Mesenteric fat pad (tissue), 1 donor: ENCODE results near the gene FAM163B. TPM values are rescaled to one million over a fixed set of nuclear protein-coding genes. Genes with fewer than 3 reads are reported as not detected.

ENCODE experiments used
- DNase-seq: peaks from one replicate; pipeline ENCODE4 v3.0.0-alpha.2; 2020; ENCODE audit warnings: low spot score
- long read RNA-seq: library from polyadenylated mRNA; unstranded; transcript quantifications from one replicate; pipeline ENCODE4 v2.0.0, GENCODE V29; 2020
- total RNA-seq: library from RNA; stranded (reverse); fragmentation: NEBNext Ultra II Directional; extraction: Animal tissue kit (Norgen Biotek cat#: 25700); gene quantifications from one replicate; pipeline ENCODE4 v1.2.1, GENCODE V29; 2021
- donor health status: DM: yes; HTN: yes; CAD: no.

Gene FAM163B
- not detected for total RNA-seq
- long read RNA-seq, result 0 reads

- no peak for DNase-seq
These were observed at the start of gene FAM163B for GRCh38 chr9:133609311-133610098. FAM163B (minus strand) TSS chr9:133609389; CDS start chr9:133580223, 29,166 bp downstream.

GRCh38 chr9:133657120-133657661, 48.0 kb upstream of the FAM163B start:
- no peak for DNase-seq

- DNase-seq, result no peak
These were observed 47.3 kb upstream of the FAM163B start for GRCh38 chr9:133656211-133657119.

GRCh38 chr9:133655701-133656100, 46.5 kb upstream of the FAM163B start:
- no peak for DNase-seq

GRCh38 chr9:133654736-133655657, 45.8 kb upstream of the FAM163B start:
- DNase-seq, result no peak

- no peak for DNase-seq
These were observed 44.4 kb upstream of the FAM163B start for GRCh38 chr9:133653638-133654037.

GRCh38 chr9:133650026-133650425, 40.8 kb upstream of the FAM163B start:
- no peak for DNase-seq

GRCh38 chr9:133649194-133649593, 40.0 kb upstream of the FAM163B start:
- DNase-seq, result no peak

GRCh38 chr9:133647765-133648469, 38.7 kb upstream of the FAM163B start:
- DNase-seq, result no peak

- DNase-seq, result no peak
These were observed 38.0 kb upstream of the FAM163B start for GRCh38 chr9:133647148-133647547.

- DNase-seq, result no peak
These were observed 36.0 kb upstream of the FAM163B start for GRCh38 chr9:133645021-133645765.

- DNase-seq, result no peak
These were observed 35.0 kb upstream of the FAM163B start for GRCh38 chr9:133643978-133644760.

- DNase-seq, result no peak
These were observed 34.2 kb upstream of the FAM163B start for GRCh38 chr9:133643362-133643755.

GRCh38 chr9:133642708-133643361, 33.6 kb upstream of the FAM163B start:
- no peak for DNase-seq

GRCh38 chr9:133641861-133642595, 32.8 kb upstream of the FAM163B start:
- DNase-seq, result no peak

- DNase-seq, result no peak
These were observed 32.1 kb upstream of the FAM163B start for GRCh38 chr9:133641396-133641655.

- no peak for DNase-seq
These were observed 31.6 kb upstream of the FAM163B start for GRCh38 chr9:133640580-133641395.
